Neural progenitor cell (in vitro differentiated cells): ENCODE results near the gene F5. TPM values are rescaled to one million over a fixed set of nuclear protein-coding genes. Genes with fewer than 3 reads are reported as not detected.

Source experiments
- DNase-seq: peaks from one replicate; pipeline ENCODE4 v3.0.0-alpha.2; 2016; ENCODE audit warnings: low spot score
- H2AFZ ChIP-seq: fragments of 200-600 bp; sonication (generic); replicated peaks from 2 replicates; pipeline ENCODE4 v1.6.1; 2016; ENCODE audit warnings: antibody characterized with exemption
- H3F3A ChIP-seq: fragments of 200-600 bp; sonication (generic); 2 replicates; pipeline ENCODE4 v1.6.1; 2016; ENCODE audit warnings: antibody characterized with exemption, low read depth
- H3K27ac ChIP-seq: fragments of 200-600 bp; sonication (generic); 2 replicates; pipeline ENCODE4 v1.5.1; 2016; ENCODE audit warnings: mild to moderate bottlenecking
- H3K27me3 ChIP-seq: fragments of 200-600 bp; sonication (generic); 2 replicates; pipeline ENCODE4 v1.6.1; 2016; ENCODE audit warnings: mild to moderate bottlenecking, moderate library complexity
- H3K36me3 ChIP-seq: fragments of 200-600 bp; sonication (generic); 2 replicates; pipeline ENCODE4 v1.5.1; 2016
- H3K4me1 ChIP-seq: fragments of 200-600 bp; sonication (generic); 2 replicates; pipeline ENCODE4 v1.6.1; 2016; ENCODE audit warnings: mixed run types
- H3K4me2 ChIP-seq: fragments of 200-600 bp; sonication (generic); 2 replicates; pipeline ENCODE4 v1.6.1; 2016
- H3K4me3 ChIP-seq: fragments of 200-600 bp; sonication (generic); 2 replicates; pipeline ENCODE4 v1.5.1; 2016
- H3K79me2 ChIP-seq: fragments of 200-600 bp; sonication (generic); 2 replicates; pipeline ENCODE4 v1.6.1; 2016; ENCODE audit warnings: low read depth
- H3K9ac ChIP-seq: fragments of 200-600 bp; sonication (generic); 2 replicates; pipeline ENCODE4 v1.6.1; 2016
- H3K9me3 ChIP-seq: fragments of 200-600 bp; sonication (generic); 2 replicates; pipeline ENCODE4 v1.5.1; 2016; ENCODE audit warnings: low read depth
- H4K20me1 ChIP-seq: fragments of 200-600 bp; sonication (generic); 2 replicates; pipeline ENCODE4 v1.6.1; 2016; ENCODE audit warnings: low read depth
- H3K27ac Mint-ChIP-seq: 3 replicates; pipeline ENCODE4 v1.8.0; 2021; ENCODE audit warnings: mixed read lengths
- H3K27me3 Mint-ChIP-seq: 2 replicates; pipeline ENCODE4 v1.8.0; 2022; ENCODE audit warnings: low read depth, mild to moderate bottlenecking, inconsistent platforms, moderate library complexity, mixed read lengths; ENCODE audit not compliant: insufficient read depth
- H3K36me3 Mint-ChIP-seq: 3 replicates; pipeline ENCODE4 v1.8.0; 2021; ENCODE audit warnings: mixed read lengths
- H3K4me1 Mint-ChIP-seq: 3 replicates; pipeline ENCODE4 v1.8.0; 2021; ENCODE audit warnings: mixed read lengths
- H3K4me3 Mint-ChIP-seq: 3 replicates; pipeline ENCODE4 v1.8.0; 2021; ENCODE audit warnings: mild to moderate bottlenecking, moderate library complexity, mixed read lengths
- H3K9me3 Mint-ChIP-seq: 3 replicates; pipeline ENCODE4 v1.8.0; 2020; ENCODE audit warnings: mixed read lengths
- EZH2 ChIP-seq: fragments of 200-600 bp; sonication (generic); IDR thresholded peaks from 2 replicates; pipeline ENCODE4 v1.6.1; 2017; ENCODE audit warnings: antibody characterized with exemption, mild to moderate bottlenecking, moderate library complexity
- EZH2phosphoT487 ChIP-seq: fragments of 200-600 bp; sonication (generic); IDR thresholded peaks from 2 replicates; pipeline ENCODE4 v1.6.1; 2017; ENCODE audit warnings: antibody characterized with exemption
- total RNA-seq: library from RNA; depleted of rRNA; stranded (reverse); fragments of >200 nt; gene quantifications from 2 replicates; pipeline ENCODE4 v1.2.3, GENCODE V29; 2015; ENCODE audit warnings: low replicate concordance
- TF ChIP-seq, protein P1 (sequence below): fragments of 200-600 bp; sonication (generic); IDR thresholded peaks from 2 replicates; pipeline ENCODE4 v1.5.1; 2017; ENCODE audit warnings: antibody characterized with exemption, mild to moderate bottlenecking

The F5 gene
- total RNA-seq, 1 donor from 2014 or later = not detected

GRCh38 chr1:169608226-169608625 lies 21.9 kb upstream of the F5 start:
- Mint-ChIP-seq H3K36me3 (no peaks in the 10 kb centered on the region), H3K27ac (no peak overlapping the region), H3K4me1 (no peaks in the 10 kb centered on the region), H3K9me3 (no peaks in the 10 kb centered on the region), H3K27me3 (peaks cover 7% of the 10 kb centered on the region), H3K4me3 (no peak overlapping the region)
- Histone ChIP-seq H3K79me2 (no peaks in the 10 kb centered on the region), H3K4me2 (no peak overlapping the region), H3K9ac (no peak overlapping the region), H3K27me3 (no peaks in the 10 kb centered on the region), H4K20me1 (no peaks in the 10 kb centered on the region), H2AFZ (no peak overlapping the region), H3K9me3 (no peaks in the 10 kb centered on the region), H3K27ac (no peak overlapping the region), H3K4me3 (no peak overlapping the region), H3F3A (no peaks in the 10 kb centered on the region), H3K4me1 (no peaks in the 10 kb centered on the region), H3K36me3 (no peaks in the 10 kb centered on the region)
- no peak for DNase-seq
- TF ChIP-seq, protein P1, sequence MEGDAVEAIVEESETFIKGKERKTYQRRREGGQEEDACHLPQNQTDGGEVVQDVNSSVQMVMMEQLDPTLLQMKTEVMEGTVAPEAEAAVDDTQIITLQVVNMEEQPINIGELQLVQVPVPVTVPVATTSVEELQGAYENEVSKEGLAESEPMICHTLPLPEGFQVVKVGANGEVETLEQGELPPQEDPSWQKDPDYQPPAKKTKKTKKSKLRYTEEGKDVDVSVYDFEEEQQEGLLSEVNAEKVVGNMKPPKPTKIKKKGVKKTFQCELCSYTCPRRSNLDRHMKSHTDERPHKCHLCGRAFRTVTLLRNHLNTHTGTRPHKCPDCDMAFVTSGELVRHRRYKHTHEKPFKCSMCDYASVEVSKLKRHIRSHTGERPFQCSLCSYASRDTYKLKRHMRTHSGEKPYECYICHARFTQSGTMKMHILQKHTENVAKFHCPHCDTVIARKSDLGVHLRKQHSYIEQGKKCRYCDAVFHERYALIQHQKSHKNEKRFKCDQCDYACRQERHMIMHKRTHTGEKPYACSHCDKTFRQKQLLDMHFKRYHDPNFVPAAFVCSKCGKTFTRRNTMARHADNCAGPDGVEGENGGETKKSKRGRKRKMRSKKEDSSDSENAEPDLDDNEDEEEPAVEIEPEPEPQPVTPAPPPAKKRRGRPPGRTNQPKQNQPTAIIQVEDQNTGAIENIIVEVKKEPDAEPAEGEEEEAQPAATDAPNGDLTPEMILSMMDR = no peak
- TF ChIP-seq EZH2phosphoT487 (no peak), EZH2 (no peak)

DNA sequence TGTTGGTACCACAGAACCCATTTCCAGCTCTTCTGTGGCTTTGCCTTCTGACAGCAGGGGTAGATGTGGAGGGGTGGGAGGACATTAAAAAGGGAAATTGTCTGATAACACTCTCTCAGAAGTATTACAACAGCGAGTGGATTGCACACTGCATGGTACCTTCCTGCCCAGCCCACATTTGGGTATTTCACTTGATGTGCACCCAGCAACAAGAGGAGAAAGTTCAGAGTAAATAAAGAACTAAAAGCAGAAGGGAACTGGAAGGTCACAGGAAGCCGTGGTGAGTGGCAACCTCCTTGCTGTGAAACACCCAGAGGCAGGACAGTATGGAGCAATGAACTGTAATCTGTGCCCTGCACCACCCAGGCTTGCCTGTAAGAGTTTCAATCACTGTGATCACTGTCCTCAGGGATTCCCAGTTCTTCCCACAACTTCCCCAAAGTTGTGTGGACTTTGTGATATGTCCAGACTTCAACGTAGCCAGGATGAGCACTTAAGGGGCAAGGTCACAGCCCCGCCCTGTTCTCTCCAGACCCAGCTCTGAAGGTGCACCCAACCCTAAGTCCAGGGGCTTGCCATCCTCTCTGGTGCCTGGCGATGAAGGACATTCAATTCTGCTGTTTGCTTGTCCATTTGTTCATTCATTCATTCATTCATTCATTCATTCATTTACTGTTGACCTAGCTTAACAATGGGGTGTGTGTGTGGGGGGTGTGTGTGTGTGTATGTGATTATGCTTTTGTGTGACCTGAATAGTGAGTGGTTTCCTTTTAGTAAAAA lies 18.7 kb upstream of the F5 start:
- Mint-ChIP-seq H3K36me3 (no peaks in the 10 kb centered on the region), H3K4me3 (no peak overlapping the region), H3K27me3 (peaks cover 4% of the 10 kb centered on the region), H3K4me1 (no peaks in the 10 kb centered on the region), H3K9me3 (no peaks in the 10 kb centered on the region), H3K27ac (no peak overlapping the region)
- H3K4me3 ChIP-seq = no peak overlapping the region
- DNase-seq = no peak
- H3K4me2 ChIP-seq = no peak overlapping the region
- H3K27me3 ChIP-seq = peaks cover 4% of the 10 kb centered on the region
- H3K36me3 ChIP-seq = no peaks in the 10 kb centered on the region
- H3K27ac ChIP-seq = no peak overlapping the region
- H3K4me1 ChIP-seq = no peaks in the 10 kb centered on the region
- no peaks in the 10 kb centered on the region for H3F3A ChIP-seq
- TF ChIP-seq, protein P1 = no peak
- no peak for TF ChIP-seq EZH2
- no peak for TF ChIP-seq EZH2phosphoT487
- no peaks in the 10 kb centered on the region for H3K9me3 ChIP-seq
- H3K9ac ChIP-seq = no peak overlapping the region
- H4K20me1 ChIP-seq = no peaks in the 10 kb centered on the region
- no peak overlapping the region for H2AFZ ChIP-seq
- H3K79me2 ChIP-seq = no peaks in the 10 kb centered on the region

DNA sequence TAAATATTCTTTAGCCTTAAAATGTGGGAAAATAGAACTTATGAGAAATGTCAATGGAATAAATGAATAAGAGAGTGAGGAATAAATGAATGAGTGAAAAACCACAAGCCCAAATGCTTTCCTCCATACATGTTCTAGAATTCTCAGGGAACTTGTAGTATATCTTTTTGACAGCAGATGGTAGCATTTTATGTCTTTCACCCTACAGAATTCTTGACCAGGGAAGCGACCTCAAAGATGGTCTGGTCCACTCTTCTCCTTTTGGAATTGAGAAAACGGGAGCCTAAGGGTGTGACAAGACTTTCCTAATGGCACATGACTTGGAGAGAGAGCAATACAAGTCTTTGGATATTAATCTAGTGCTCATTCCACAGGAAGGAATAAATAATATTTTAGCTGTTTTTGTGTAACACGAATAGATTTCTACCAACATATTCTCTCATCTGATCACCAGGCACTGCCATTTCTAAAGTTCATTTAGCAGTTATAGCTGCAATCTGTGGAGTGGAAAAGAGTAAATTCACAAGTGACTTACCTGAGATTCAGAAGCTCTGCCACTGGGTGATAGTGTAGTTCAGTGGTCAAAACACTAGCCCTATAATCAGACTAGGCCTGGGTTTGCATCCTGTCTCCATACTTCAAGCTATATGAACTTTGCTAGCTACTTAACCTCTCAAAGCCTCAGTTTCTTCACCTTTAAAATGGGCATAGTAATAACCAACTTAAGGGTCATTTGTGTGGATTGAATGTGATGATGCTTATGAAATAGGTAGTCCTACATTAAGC lies 15.0 kb upstream of the F5 start:
- TF ChIP-seq, protein P1 = peak; percentile 58
- TF ChIP-seq EZH2phosphoT487 = no peak
- Histone ChIP-seq H3K9ac (no peak overlapping the region), H3F3A (no peaks in the 10 kb centered on the region), H3K36me3 (no peaks in the 10 kb centered on the region), H3K27me3 (peaks cover 14% of the 10 kb centered on the region), H2AFZ (no peak overlapping the region), H3K27ac (no peak overlapping the region), H4K20me1 (no peaks in the 10 kb centered on the region), H3K4me1 (no peaks in the 10 kb centered on the region), H3K79me2 (no peaks in the 10 kb centered on the region), H3K4me2 (no peak overlapping the region), H3K4me3 (no peak overlapping the region), H3K9me3 (no peaks in the 10 kb centered on the region)
- peaks cover 4% of the 10 kb centered on the region for H3K27me3 Mint-ChIP-seq
- no peak overlapping the region for H3K27ac Mint-ChIP-seq
- no peaks in the 10 kb centered on the region for H3K36me3 Mint-ChIP-seq
- no peak overlapping the region for H3K4me3 Mint-ChIP-seq
- H3K9me3 Mint-ChIP-seq = no peaks in the 10 kb centered on the region
- DNase-seq = peak; percentile 20
- H3K4me1 Mint-ChIP-seq = no peaks in the 10 kb centered on the region
